GM12872 (cell line): Measurements from ENCODE around the gene NFIC.

Source experiments
- TF ChIP-seq, protein P1 (sequence below): IDR thresholded peaks from 3 replicates; pipeline ENCODE4 v1.5.1; 2011; ENCODE audit warnings: low read depth, mild to moderate bottlenecking, low read length, moderate library complexity; ENCODE audit not compliant: insufficient read depth

The NFIC gene

DNA sequence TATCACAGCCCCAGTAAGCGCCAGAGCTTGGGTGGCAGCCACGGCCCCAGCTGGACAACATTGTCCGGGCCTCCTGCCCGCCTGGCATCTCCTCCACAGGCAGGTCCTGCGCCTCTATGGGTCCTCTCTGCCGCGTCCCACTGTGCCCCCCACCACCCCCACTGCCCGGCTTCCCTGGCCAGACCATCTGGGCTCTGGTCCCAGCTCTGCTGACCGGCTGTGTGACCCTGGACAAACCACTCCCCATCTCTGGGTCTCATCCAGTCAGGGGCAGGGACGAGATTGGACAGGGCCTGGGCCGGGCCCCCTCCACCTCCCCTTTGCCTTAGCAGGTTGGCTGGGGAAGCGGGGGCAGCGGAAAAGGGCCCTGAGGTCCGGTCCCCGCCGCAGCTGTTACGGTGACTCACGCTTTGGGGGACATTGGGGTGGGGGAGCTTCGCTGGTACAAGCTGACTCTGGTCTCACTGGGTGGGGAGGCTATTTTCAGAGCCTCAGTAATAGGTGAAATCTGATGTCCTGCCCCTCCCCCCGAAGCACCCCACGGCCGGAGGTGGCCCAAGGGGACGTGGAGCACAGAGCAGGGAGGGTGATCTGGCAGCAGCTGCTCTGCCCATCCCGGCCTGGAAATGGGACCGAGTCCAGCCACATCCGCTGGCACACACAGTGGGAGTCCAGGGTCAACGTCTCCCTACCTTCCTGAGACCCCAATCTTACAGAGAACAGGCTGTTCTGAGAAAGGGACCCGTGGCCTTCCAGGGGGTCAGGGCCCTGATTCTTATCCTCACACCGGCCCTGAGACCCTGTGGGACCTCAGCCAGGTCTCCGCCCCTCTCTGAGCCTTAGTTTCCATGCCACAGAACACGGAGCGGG is 9.1 kb downstream of the NFIC start:
- TF ChIP-seq, protein P1, sequence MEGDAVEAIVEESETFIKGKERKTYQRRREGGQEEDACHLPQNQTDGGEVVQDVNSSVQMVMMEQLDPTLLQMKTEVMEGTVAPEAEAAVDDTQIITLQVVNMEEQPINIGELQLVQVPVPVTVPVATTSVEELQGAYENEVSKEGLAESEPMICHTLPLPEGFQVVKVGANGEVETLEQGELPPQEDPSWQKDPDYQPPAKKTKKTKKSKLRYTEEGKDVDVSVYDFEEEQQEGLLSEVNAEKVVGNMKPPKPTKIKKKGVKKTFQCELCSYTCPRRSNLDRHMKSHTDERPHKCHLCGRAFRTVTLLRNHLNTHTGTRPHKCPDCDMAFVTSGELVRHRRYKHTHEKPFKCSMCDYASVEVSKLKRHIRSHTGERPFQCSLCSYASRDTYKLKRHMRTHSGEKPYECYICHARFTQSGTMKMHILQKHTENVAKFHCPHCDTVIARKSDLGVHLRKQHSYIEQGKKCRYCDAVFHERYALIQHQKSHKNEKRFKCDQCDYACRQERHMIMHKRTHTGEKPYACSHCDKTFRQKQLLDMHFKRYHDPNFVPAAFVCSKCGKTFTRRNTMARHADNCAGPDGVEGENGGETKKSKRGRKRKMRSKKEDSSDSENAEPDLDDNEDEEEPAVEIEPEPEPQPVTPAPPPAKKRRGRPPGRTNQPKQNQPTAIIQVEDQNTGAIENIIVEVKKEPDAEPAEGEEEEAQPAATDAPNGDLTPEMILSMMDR = no peak

DNA sequence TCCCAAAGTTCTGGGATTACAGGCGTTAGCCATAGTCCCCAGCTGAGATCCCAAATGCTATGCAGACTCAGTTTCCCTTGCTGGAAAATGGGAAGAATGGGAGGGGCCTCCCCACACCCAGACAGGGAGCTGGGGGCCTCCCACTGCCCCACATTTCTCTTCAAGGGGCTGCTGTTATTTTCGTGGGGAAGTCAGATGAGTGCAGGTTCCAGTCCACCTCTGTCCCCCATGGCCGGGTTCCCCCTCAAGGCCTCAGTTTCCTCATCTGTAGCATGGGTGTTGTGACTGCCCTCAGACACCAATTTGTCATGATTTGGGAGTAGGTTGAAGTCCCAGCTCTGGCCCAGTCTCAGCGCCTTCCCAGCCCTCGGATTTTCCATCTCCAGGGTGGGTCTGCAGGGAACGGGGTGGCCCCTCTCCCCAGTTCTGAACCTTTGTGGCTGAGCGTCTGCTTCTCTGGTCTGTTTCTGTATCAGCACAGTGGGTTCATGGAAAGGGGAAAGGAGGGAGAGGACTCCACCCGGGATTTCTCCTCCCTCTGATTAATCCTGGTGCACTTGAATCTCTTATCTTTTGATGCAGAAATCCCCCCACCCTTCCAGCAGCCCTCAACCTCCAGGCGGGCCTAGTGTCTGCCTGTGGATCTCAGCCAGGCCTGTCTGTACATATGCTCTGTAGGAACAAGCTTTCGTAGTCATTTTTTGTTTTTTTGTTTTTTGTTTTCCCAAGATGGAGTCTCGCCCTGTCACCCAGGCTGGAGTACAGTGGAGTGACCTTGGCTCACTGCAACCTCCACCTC is 12.2 kb downstream of the NFIC start:
- TF ChIP-seq, protein P1 = no peak

DNA sequence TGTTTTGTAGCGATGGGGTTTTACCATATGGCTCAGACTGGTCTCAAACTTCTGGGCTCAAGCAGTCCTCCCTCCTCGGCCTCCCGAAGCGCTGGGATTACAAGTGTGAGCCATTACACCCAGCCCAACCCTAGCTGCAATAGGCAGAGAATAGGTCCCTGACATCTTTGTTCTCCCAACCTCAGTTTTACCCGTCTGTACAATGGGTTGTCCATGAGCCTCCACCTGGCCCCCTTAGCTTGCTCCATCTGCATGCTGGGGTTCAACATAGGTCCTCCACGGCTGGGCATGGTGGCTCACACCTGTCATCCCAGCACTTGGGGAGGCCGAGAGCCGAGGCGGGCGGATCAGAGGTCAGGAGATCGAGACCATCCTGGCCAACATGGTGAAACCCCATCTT is 14.4 kb downstream of the NFIC start:
- TF ChIP-seq, protein P1 = no peak

DNA sequence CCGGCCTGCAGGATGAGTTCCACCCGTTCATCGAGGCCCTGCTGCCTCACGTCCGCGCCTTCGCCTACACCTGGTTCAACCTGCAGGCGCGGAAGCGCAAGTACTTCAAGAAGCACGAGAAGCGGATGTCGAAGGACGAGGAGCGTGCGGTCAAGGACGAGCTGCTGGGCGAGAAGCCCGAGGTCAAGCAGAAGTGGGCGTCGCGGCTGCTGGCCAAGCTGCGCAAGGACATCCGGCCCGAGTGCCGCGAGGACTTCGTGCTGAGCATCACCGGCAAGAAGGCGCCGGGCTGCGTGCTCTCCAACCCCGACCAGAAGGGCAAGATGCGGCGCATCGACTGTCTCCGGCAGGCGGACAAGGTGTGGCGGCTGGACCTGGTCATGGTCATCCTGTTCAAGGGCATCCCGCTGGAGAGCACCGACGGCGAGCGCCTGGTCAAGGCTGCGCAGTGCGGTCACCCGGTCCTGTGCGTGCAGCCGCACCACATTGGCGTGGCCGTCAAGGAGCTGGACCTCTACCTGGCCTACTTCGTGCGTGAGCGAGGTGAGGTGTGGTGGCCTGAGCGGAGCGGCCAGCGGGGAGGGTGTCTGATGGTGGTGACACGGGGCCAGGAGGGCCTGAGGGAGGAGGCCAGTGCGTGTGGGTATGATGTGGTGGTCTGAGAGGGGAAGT is 15.5 kb downstream of the NFIC start:
- TF ChIP-seq, protein P1 = no peak

DNA sequence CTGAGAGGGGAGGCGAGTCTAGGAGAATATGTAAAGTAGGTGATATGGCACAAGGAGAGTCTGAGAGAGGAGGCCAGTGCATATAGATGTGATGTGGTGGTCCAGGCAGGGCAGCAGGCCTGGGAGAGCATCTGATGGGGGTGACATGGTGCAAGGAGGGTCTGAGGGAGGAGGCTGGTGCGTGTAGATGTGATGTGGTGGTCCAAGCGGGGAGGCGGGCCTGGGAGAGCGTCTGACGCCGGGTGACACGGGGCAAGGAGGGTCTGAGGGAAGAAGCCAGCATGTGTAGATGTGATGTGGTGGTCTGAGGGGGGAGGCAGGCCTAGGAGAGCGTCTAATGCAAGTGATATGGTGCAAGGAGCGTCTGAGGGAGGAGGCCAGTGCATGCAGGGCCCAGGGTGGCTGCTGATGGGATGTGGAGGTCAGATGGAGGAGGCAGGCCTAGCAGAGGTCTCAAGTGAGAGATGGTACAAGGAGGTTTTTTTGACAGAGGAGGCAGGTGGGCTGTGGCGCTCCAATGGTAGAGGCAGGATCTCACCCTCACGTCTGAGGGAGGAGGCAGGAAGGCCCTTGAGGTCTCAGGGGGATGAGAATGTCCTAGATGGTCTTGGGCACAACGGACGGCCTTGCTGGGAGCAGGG is 16.2 kb downstream of the NFIC start:
- TF ChIP-seq, protein P1 = no peak

DNA sequence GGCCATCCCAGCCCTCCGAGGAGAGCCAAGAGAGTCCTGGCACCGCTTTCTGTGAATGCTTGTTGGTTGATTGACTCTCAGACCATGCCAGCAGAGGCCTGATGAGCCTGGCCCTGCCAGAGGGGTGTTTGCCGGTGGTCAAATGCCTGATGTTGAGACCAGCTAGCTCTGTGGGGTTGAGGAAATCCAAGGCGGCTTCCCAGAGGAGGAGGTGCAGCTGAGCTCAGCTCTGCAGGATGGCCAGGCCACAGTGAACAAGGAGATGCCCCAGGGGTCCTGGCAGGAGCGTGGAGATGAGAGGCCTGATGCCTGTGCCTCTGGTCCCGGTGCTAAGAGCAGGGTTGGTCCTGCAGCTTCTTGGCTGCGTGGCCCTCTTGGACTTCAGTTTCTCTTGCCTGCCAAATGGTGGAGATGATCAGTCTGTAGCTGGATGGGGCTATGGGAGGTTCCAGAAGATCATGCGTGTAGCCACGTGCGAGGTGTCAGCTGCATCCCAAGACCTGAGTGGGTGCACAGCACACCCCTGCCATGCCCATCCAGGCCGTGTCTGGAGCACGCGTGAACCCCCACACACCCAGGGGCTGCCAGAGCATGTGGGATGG is 16.8 kb downstream of the NFIC start:
- TF ChIP-seq, protein P1 = no peak
